Ishikawa (cell line): ENCODE measurements around the gene TXNL4B.

Experiments used
- CEBPB ChIP-seq: IDR thresholded peaks from 2 replicates; pipeline ENCODE4 v1.6.1; 2012
- CREB1 ChIP-seq: IDR thresholded peaks from 2 replicates; pipeline ENCODE4 v1.6.1; 2012; ENCODE audit warnings: low read depth
- EGR1 ChIP-seq: IDR thresholded peaks from 2 replicates; pipeline ENCODE4 v1.6.1; 2012
- EP300 ChIP-seq: IDR thresholded peaks from 2 replicates; pipeline ENCODE4 v1.6.1; 2012; ENCODE audit warnings: borderline replicate concordance
- FOXM1 ChIP-seq: IDR thresholded peaks from 2 replicates; pipeline ENCODE4 v1.6.1; 2012; ENCODE audit warnings: low read depth, borderline replicate concordance
- NFIC ChIP-seq: IDR thresholded peaks from 2 replicates; pipeline ENCODE4 v1.6.1; 2012
- RAD21 ChIP-seq: IDR thresholded peaks from 2 replicates; pipeline ENCODE4 v1.6.1; 2012; ENCODE audit warnings: low read depth
- TAF1 ChIP-seq: IDR thresholded peaks from 2 replicates; pipeline ENCODE4 v1.6.1; 2012; ENCODE audit warnings: low read depth, mild to moderate bottlenecking
- TCF12 ChIP-seq: IDR thresholded peaks from 2 replicates; pipeline ENCODE4 v1.6.1; 2012; ENCODE audit warnings: low read depth
- TEAD4 ChIP-seq: IDR thresholded peaks from 2 replicates; pipeline ENCODE4 v1.6.1; 2012
- YY1 ChIP-seq: IDR thresholded peaks from 2 replicates; pipeline ENCODE4 v1.6.1; 2012; ENCODE audit warnings: low read depth
- ZBTB7A ChIP-seq: IDR thresholded peaks from 2 replicates; pipeline ENCODE4 v1.6.1; 2012; ENCODE audit warnings: low read depth
- TF ChIP-seq, protein P1 (sequence below): IDR thresholded peaks from 2 replicates; pipeline ENCODE4 v1.6.1; 2012; ENCODE audit warnings: low read depth, mild to moderate bottlenecking
- TF ChIP-seq, protein P2 (sequence below): IDR thresholded peaks from 2 replicates; pipeline ENCODE4 v1.6.1; 2012
- TF ChIP-seq, protein P3 (sequence below): IDR thresholded peaks from 2 replicates; pipeline ENCODE4 v1.6.1; 2012

TXNL4B gene

DNA sequence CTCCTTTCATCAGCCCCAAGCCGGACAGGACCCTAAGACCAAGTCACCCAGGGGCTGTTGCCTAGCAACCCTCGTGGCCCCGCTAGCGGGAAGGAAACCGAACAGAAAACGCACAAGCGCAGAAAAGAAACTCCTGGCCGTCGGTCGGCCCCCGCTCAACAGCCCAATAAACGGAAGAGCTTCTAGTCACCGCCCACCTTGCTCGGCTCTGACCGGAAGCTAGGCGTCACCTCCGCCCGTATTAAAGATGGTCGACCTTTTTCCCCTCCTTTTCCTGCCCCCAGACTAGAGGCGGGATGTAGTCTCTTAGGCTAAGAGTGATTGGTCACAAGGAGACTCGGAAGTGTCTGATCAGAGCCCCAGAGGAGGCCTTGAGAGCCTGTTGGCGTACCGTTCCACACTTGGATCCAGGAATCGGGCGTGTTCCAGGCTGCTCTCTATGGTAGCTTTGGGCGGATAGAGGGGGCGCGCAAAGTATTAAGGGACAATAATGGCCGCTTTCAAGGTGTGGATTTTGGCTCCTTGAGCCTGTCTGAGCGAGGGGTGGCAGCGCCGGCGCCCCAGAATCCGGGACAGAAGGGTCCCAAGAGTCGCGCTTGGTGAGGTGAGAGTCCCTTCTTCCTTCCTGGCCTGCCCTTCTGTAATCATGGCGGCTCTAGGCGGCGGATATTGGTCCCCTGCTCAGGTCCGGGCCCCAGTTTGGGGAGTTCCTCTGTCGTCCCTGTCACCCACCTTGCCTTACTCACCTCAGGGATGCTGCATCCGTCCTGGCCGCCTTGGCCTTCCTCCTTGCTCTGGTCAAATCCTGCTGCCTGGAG is at the start of gene TXNL4B, which contains the start of gene DHX38:
TSS of gene TXNL4B (minus strand) at position 173 of the 818 bp plus-strand sequence. CDS start 2,871 bp downstream, outside the sequence.
TSS of gene DHX38 (plus strand) at position 400 of the 818 bp plus-strand sequence. CDS start 2,311 bp downstream, outside the sequence.
- no peak for TF ChIP-seq TEAD4
- TF ChIP-seq ZBTB7A: no peak
- TF ChIP-seq YY1: peak; percentile 97
- TF ChIP-seq EP300: 0 out of 2 replicates have a peak, but pooled peaks have one; percentile 4
- TF ChIP-seq, protein P1, sequence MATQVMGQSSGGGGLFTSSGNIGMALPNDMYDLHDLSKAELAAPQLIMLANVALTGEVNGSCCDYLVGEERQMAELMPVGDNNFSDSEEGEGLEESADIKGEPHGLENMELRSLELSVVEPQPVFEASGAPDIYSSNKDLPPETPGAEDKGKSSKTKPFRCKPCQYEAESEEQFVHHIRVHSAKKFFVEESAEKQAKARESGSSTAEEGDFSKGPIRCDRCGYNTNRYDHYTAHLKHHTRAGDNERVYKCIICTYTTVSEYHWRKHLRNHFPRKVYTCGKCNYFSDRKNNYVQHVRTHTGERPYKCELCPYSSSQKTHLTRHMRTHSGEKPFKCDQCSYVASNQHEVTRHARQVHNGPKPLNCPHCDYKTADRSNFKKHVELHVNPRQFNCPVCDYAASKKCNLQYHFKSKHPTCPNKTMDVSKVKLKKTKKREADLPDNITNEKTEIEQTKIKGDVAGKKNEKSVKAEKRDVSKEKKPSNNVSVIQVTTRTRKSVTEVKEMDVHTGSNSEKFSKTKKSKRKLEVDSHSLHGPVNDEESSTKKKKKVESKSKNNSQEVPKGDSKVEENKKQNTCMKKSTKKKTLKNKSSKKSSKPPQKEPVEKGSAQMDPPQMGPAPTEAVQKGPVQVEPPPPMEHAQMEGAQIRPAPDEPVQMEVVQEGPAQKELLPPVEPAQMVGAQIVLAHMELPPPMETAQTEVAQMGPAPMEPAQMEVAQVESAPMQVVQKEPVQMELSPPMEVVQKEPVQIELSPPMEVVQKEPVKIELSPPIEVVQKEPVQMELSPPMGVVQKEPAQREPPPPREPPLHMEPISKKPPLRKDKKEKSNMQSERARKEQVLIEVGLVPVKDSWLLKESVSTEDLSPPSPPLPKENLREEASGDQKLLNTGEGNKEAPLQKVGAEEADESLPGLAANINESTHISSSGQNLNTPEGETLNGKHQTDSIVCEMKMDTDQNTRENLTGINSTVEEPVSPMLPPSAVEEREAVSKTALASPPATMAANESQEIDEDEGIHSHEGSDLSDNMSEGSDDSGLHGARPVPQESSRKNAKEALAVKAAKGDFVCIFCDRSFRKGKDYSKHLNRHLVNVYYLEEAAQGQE: 0 out of 2 replicates have a peak, but pooled peaks have one; percentile 37
- TF ChIP-seq, protein P2, sequence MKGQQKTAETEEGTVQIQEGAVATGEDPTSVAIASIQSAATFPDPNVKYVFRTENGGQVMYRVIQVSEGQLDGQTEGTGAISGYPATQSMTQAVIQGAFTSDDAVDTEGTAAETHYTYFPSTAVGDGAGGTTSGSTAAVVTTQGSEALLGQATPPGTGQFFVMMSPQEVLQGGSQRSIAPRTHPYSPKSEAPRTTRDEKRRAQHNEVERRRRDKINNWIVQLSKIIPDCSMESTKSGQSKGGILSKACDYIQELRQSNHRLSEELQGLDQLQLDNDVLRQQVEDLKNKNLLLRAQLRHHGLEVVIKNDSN: no peak; the same call in 1 of the 2 replicates
- TF ChIP-seq CEBPB: no peak
- TF ChIP-seq FOXM1: no peak
- TF ChIP-seq TCF12: no peak
- no peak for TF ChIP-seq NFIC
- TF ChIP-seq TAF1: peak; percentile 79
- peak; percentile 86 for TF ChIP-seq CREB1
- TF ChIP-seq, protein P3, sequence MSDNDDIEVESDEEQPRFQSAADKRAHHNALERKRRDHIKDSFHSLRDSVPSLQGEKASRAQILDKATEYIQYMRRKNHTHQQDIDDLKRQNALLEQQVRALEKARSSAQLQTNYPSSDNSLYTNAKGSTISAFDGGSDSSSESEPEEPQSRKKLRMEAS: peak; percentile 69
- 0 out of 2 replicates have a peak, but pooled peaks have one; percentile 46 for TF ChIP-seq EGR1
- TF ChIP-seq RAD21: no peak

DNA sequence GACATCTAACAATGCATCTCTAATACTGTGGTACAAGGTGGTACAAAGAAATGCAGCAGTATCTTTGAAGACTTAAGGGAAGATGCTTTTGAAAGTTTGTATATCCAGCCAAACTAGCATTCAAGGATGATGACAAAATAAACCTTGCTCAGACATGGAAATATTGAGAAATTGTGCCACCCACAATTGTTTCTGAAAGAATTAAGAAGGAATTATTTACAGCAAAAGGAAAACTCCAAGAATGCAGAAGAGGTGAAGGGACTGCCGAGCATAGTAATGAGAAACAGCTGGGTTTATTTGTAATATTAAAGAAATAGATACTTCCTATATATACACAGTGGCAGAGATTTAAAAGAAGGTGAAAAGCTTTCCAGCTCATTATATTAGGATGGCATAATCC is 49.1 kb upstream of the TXNL4B start:
- TF ChIP-seq TAF1 (no peak), FOXM1 (no peak), CEBPB (no peak)
- TF ChIP-seq, protein P3: no peak

DNA sequence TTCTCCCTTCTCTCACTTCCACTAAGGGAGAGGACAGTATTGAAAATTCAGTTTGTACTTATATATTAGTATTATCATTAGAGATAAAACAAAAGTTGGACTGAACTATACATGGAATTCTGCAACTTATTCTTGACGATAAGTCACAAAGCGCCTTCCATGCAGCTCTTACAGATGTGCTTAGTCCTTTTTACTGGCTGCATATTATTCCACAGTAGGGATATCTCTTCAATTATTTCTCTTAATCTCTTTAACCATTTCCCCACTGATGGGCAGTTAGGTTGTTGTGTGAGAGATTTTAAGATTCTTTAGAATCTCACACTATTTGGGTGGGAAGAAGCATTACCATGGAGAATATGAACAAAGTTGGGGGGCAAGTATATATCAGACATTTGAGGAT is 46.5 kb upstream of the TXNL4B start:
- no peak for TF ChIP-seq NFIC
- no peak for TF ChIP-seq ZBTB7A

DNA sequence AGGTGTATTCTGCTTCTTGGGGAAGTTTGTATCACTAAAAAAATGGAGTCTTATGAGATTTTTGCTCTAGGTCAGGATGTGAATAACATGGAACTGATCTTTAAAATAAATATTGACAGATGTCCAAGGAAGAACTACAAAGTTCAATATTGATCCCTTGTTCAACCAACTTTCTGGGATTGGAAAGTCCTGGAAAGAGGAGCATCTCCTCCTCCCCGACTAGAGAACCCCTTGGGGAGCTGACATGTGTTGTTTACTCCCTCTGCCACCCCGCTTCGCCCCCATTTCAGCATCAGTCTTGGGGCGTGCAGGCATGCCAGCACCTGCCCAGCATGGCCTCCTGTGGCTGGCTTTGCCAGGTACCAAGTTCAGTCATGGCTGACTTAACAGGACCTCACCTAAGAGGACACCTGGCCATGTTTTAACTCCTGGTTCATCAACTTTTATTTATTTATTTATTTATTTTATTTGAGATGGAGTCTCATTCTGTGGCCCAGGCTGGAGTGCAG is 44.7 kb upstream of the TXNL4B start:
- TF ChIP-seq CEBPB: no peak
- TF ChIP-seq EGR1: no peak
- no peak for TF ChIP-seq TCF12
- TF ChIP-seq, protein P3: no peak
- no peak for TF ChIP-seq CREB1
- TF ChIP-seq, protein P2: no peak
- no peak for TF ChIP-seq FOXM1
- TF ChIP-seq TAF1: no peak

DNA sequence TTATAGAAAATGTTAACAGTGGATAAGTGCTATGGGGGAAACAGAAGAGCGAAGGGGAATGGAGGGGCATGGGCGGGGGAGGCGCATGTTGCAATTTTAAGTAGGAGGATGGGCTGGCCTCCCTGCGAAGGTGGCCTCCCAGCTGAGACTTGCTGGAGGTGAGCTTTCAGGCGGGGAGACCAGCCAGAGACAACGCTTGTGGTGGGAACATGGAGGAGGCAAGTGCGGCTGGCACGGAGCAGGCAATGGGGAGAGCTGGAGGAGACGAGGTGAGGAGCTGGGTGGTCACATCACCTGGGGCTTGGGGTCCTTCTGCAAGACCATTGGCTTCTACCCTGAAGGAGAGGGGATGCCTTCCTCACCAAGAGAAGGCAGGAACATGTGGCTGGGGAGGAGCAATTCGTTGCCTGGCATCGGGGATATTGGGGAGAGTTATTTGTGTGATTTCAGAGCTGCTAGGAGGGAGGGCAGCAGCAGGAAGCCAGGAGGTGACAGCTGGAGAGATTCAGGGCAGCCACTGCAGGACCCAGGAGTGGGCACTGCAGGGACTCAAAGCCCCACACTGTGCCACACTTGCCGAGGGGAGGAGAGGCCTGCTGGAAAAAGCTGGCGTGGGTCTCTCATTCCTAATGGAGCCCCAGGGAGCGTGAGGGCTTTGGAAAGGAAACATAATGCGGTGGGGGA is 44.1 kb upstream of the TXNL4B start:
- TF ChIP-seq ZBTB7A: no peak
- TF ChIP-seq, protein P2: no peak
- no peak for TF ChIP-seq TAF1
- TF ChIP-seq, protein P1: no peak
- TF ChIP-seq YY1: no peak
- no peak for TF ChIP-seq EP300
- no peak for TF ChIP-seq CREB1
- no peak for TF ChIP-seq RAD21
- no peak for TF ChIP-seq CEBPB
